ENCODE results near the gene PUM2. TPM values are rescaled to one million over a fixed set of nuclear protein-coding genes. Genes with fewer than 3 reads are reported as not detected.

PUM2 gene
- total RNA-seq, 1 experiment from 2014 or later: 105 TPM

DNA sequence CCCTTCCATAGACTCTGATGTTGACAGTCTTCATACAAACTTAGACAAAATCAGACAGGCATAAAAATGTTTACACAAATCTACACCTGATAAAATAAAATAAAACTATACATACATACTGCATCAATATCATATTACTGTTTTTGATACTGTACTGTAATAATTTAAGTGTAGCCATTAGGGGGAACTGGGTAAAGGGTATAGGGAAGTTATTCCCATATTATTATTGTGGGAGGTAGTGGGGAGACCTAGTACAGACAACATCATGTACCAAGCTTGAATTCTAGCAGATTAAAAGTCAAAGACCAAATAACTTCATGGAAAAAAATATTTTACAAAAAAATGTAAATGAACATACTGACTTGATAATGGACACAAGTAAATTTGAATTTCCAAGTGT lies 43.3 kb downstream of the PUM2 start:
- DNase-seq (ENCODE audit: low read depth, low spot score) (no peak), ATAC-seq (no peak)
- peaks cover 99% of the 10 kb centered on the region for H3K79me2 ChIP-seq (ENCODE audit: insufficient read depth, low read length)
- intact Hi-C loops (cut with micrococcal nuclease): no loop called here
- CTCF ChIA-PET: no interaction called here
- H4K20me1 ChIP-seq (ENCODE audit: insufficient read depth): peaks cover 28% of the 10 kb centered on the region; the same call in 1 of the 2 replicates
- no peak overlapping the region for H2AFZ ChIP-seq (ENCODE audit: low read depth, low read length, poor library complexity, severe bottlenecking)
- H3K9me3 ChIP-seq (ENCODE audit: control insufficient read depth in 1 of 2, insufficient read depth in 1 of 2, low read depth in 1 of 2, low read length in 2 of 2): no peaks in the 10 kb centered on the region
- BruUV-seq (replicated peaks): no TSS peak
- H3K36me3 ChIP-seq (ENCODE audit: control insufficient read depth in 1 of 2, insufficient read depth in 2 of 2, low read length in 2 of 2): peaks cover 24 to 36% of the 10 kb centered on the region in 2 experiments
- no peak overlapping the region for H3K4me3 ChIP-seq (replicated peaks in 1 of 2; ENCODE audit: low read depth in 1 of 2, low read length in 2 of 2)
- no peaks in the 10 kb centered on the region for H3K4me1 ChIP-seq (ENCODE audit: control insufficient read depth in 1 of 2, insufficient read depth in 2 of 2, low read length in 2 of 2)
- RAD21 ChIA-PET (ENCODE audit: low non-redundant PET in 1 of 2, low total read pairs in 2 of 2, uncharacterized antibody in 2 of 2, unreplicated experiment in 2 of 2): no interaction called here
- no peak overlapping the region for H3K9ac ChIP-seq (ENCODE audit: low read length)
- no peak overlapping the region for H3K4me2 ChIP-seq (ENCODE audit: low read length)
- POLR2A ChIA-PET: no interaction called here
- TF ChIP-seq RAD21 (IDR thresholded peaks at IDR 0.05; ENCODE audit: low read depth) (no peak), ELF1 (IDR thresholded peaks at IDR 0.05; ENCODE audit: borderline replicate concordance, low read depth) (no peak), ZFX (IDR thresholded peaks at IDR 0.05) (no peak), SIN3A (IDR thresholded peaks at IDR 0.05; ENCODE audit: low read depth) (no peak), CEBPB (IDR thresholded peaks at IDR 0.05; ENCODE audit: low read depth) (no peak), POLR2AphosphoS5 (IDR thresholded peaks at IDR 0.05; ENCODE audit: low read depth, low read length) (no peak), FOSL1 (IDR thresholded peaks at IDR 0.05; ENCODE audit: low read depth) (no peak), EZH2 (IDR thresholded peaks at IDR 0.05) (no peak), EGR1 (IDR thresholded peaks at IDR 0.05; ENCODE audit: low read depth) (no peak), JUND (IDR thresholded peaks at IDR 0.05) (no peak)
- TF ChIP-seq, protein P1, sequence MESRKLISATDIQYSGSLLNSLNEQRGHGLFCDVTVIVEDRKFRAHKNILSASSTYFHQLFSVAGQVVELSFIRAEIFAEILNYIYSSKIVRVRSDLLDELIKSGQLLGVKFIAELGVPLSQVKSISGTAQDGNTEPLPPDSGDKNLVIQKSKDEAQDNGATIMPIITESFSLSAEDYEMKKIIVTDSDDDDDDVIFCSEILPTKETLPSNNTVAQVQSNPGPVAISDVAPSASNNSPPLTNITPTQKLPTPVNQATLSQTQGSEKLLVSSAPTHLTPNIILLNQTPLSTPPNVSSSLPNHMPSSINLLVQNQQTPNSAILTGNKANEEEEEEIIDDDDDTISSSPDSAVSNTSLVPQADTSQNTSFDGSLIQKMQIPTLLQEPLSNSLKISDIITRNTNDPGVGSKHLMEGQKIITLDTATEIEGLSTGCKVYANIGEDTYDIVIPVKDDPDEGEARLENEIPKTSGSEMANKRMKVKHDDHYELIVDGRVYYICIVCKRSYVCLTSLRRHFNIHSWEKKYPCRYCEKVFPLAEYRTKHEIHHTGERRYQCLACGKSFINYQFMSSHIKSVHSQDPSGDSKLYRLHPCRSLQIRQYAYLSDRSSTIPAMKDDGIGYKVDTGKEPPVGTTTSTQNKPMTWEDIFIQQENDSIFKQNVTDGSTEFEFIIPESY (IDR thresholded peaks at IDR 0.05; ENCODE audit: extremely low read depth, insufficient replicate concordance, low read length): no peak
- TF ChIP-seq, protein P2, sequence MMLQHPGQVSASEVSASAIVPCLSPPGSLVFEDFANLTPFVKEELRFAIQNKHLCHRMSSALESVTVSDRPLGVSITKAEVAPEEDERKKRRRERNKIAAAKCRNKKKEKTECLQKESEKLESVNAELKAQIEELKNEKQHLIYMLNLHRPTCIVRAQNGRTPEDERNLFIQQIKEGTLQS (IDR thresholded peaks at IDR 0.05): no peak
- TF ChIP-seq, protein P3, sequence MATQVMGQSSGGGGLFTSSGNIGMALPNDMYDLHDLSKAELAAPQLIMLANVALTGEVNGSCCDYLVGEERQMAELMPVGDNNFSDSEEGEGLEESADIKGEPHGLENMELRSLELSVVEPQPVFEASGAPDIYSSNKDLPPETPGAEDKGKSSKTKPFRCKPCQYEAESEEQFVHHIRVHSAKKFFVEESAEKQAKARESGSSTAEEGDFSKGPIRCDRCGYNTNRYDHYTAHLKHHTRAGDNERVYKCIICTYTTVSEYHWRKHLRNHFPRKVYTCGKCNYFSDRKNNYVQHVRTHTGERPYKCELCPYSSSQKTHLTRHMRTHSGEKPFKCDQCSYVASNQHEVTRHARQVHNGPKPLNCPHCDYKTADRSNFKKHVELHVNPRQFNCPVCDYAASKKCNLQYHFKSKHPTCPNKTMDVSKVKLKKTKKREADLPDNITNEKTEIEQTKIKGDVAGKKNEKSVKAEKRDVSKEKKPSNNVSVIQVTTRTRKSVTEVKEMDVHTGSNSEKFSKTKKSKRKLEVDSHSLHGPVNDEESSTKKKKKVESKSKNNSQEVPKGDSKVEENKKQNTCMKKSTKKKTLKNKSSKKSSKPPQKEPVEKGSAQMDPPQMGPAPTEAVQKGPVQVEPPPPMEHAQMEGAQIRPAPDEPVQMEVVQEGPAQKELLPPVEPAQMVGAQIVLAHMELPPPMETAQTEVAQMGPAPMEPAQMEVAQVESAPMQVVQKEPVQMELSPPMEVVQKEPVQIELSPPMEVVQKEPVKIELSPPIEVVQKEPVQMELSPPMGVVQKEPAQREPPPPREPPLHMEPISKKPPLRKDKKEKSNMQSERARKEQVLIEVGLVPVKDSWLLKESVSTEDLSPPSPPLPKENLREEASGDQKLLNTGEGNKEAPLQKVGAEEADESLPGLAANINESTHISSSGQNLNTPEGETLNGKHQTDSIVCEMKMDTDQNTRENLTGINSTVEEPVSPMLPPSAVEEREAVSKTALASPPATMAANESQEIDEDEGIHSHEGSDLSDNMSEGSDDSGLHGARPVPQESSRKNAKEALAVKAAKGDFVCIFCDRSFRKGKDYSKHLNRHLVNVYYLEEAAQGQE (IDR thresholded peaks at IDR 0.05; ENCODE audit: low read depth): no peak
- TF ChIP-seq, protein P4, sequence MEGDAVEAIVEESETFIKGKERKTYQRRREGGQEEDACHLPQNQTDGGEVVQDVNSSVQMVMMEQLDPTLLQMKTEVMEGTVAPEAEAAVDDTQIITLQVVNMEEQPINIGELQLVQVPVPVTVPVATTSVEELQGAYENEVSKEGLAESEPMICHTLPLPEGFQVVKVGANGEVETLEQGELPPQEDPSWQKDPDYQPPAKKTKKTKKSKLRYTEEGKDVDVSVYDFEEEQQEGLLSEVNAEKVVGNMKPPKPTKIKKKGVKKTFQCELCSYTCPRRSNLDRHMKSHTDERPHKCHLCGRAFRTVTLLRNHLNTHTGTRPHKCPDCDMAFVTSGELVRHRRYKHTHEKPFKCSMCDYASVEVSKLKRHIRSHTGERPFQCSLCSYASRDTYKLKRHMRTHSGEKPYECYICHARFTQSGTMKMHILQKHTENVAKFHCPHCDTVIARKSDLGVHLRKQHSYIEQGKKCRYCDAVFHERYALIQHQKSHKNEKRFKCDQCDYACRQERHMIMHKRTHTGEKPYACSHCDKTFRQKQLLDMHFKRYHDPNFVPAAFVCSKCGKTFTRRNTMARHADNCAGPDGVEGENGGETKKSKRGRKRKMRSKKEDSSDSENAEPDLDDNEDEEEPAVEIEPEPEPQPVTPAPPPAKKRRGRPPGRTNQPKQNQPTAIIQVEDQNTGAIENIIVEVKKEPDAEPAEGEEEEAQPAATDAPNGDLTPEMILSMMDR (IDR thresholded peaks at IDR 0.05 in 2 of 3, conservative IDR thresholded peaks at IDR 0.05 in 1 of 3; ENCODE audit: borderline replicate concordance in 1 of 3, insufficient read depth in 1 of 3, low read depth in 2 of 3, low read length in 2 of 3): no peak
- H3K27ac ChIP-seq (ENCODE audit: low read depth, low read length): no peak overlapping the region
- H3K9me2 ChIP-seq (ENCODE audit: insufficient read depth): no peaks in the 10 kb centered on the region
- H3K27me3 ChIP-seq (ENCODE audit: insufficient read depth, low read length): no peaks in the 10 kb centered on the region

All from HCT116 (cell line).